GM19193 (cell line): Measurements from ENCODE around the gene GNE.

Experiments used
- POLR2A ChIP-seq: IDR thresholded peaks from 4 replicates; pipeline ENCODE4 v1.6.1; 2011; ENCODE audit not compliant: insufficient read depth, insufficient read length; ENCODE audit errors: extremely low read depth

GNE gene

DNA sequence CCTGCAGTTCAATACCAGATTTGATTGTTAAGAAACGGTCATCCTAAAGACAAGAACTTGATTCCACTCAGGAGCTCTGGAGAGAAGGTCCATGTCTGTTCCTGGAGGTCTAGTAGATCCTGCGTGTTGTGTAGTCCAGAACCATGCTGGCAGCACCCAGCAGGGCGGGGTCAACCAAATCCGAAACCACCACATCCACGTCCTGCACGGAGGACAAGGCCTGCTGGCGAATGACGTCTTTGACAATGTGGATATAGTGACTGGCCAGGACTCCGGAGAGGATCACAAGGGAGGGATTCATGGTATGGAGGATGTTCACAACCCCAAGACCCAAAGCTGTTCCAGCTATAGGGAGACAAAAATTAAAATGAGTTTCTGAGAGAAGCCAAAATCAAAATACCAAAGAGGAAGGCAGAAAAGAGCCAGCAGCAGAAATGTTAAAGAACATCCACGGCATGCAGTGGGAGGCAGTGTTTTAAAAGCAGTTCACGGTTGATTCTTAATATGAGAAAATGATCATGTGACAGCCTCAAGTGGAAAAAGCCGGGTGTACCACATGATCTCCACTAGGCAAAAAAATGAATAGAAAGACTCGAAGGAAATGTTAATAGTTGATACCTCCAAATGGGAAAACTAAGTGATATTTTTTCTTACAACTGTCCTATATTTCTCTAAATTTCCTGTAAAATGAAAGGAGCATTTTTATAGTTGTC lies 40.8 kb downstream of the GNE start:
- TF ChIP-seq POLR2A, result no peak

DNA sequence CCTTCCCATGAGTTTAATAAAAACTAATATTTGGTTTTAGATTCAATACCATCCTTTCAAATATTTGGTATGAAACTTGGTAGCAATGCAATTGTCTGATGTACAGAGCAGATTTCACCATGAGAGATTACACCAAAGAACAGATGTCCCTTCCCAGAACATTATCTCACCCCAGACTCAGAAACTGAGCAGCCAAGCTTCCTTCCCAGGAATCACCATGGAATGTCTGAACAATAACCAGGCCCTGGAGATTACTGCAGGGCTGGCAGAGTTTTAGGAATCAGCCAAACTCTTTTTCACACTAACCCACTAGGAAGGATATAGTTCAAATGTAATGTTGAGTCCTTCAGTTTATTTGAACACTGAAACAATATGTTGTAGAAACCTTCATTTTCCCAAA lies 43.7 kb downstream of the GNE start:
- no peak for TF ChIP-seq POLR2A

DNA sequence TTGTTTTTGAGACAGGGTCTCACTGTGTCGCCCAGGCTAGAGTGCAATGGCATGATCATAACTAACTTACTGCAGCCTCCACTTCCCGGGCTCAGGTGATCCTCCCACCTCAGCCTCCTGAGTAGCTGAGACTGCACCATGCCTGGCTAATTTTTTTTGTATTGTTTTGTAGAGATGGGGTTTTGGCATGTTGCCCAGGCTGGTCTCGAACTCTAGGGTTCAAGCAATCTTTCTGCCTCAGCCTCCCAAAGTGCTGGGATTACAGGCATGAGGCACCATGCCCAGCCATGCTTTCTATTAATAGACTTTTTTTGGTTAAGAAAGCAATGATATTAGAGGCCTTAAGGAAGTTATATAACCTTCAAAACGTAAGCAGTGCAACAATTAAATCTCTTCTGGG lies 44.3 kb downstream of the GNE start:
- no peak for TF ChIP-seq POLR2A

DNA sequence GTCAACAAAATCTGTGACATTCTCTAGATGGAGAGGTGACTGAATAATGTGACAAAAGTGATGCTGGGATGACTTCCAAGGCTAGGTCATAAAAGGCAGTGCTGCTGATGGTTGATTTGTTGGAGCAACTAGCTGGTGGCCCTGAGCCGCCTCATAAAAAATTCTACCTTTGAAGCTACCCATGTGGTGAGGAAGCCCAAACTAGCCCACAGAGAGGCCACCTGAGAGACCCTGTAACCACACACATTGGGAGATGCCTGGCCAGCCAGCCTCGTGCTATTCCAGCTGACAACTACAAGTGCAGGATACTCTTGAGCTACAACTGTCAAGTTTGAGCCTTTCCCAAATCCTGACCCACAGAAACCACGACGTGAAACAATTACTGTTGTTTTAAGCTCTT lies 44.9 kb downstream of the GNE start:
- no peak for TF ChIP-seq POLR2A

DNA sequence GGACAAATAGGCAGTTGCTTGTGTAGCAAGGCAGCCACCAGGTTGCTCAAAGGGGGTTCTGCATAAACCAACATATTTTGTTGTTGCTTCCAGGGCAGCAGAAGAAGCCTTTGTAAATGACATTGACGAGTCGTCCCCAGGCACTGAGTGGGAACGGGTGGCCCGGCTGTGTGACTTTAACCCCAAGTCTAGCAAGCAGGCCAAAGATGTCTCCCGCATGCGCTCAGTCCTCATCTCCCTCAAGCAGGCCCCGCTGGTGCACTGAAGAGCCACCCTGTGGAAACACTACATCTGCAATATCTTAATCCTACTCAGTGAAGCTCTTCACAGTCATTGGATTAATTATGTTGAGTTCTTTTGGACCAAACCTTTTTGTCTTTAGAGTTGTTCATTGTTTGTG lies 46.7 kb downstream of the GNE start:
- no peak for TF ChIP-seq POLR2A

DNA sequence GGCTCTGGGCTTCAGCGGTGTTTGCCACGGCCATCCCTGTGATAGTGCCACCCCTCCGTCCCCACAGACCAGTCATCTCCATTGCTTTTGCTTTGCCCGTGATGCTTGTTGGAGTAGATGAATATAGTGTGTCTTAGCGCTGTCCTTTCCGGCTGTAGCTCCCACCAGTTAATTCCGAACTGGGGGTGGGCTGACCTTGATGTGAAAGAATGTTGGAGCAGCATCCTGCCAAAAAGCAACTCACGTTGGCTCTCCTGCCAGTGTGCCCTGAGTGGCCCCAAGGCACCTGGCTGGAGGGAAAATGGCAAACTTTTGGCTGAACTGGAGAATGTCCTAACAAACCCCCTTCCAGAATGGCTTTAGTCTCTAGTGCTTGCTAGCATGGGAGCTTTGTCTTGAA lies 47.5 kb downstream of the GNE start:
- TF ChIP-seq POLR2A, result no peak

DNA sequence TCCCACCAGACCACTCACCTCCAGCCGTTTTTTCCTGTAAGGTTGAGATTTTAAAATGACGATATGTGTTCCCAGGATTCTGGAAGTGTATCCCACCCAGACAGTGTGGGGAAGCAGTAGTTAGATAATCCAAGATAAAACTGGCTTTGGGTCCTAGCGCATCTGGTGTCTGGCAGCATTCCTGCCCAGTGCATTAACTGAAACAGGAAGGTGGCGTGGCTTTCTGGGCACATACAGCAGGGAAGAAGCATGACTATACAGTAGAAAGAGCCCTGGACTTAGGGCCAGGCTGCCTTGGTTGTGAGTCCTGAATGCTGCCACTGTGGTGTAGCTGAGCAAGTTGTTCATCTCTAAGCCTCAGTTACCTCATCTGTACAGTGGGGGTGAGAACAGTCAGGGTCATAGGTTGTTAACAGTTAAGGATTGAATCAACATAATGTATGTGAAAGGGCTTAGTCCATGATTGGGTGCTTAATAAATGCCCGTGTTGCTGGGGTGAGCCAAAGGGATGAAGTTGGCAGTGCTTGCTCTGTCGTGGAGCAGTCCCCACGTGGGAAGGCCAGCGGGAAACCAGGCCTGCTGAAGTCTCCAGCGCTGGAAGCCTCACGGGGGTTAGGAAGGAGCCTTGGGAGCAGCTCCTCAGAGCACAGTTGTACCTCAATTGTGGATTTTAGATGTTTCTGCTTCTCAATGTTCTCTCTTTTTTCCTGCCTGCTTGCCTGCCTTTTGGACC lies 49.6 kb downstream of the GNE start:
- no peak for TF ChIP-seq POLR2A

DNA sequence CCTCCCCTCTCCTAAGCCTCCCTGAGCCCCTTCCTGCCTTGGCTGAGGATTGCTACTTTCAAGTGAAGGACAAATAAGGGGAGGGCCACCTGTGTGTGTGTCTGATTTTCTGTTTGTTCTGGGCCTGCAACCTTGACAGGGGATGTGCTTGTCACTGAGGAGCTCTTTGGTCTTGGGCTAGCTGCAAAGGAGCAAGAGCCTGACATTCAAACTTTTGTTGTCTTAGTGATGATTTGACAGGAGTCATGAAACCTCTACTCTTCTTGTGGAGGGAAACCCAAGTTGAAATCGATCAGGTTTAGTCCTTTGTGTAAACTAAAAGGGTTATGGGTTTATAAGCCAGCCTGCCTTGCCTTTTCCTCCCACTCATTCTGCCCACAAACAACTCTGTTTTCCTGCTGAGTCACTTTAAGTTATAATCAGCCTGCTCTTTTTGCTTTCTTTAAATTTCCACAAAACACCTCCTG lies 50.7 kb downstream of the GNE start:
- TF ChIP-seq POLR2A, result no peak

DNA sequence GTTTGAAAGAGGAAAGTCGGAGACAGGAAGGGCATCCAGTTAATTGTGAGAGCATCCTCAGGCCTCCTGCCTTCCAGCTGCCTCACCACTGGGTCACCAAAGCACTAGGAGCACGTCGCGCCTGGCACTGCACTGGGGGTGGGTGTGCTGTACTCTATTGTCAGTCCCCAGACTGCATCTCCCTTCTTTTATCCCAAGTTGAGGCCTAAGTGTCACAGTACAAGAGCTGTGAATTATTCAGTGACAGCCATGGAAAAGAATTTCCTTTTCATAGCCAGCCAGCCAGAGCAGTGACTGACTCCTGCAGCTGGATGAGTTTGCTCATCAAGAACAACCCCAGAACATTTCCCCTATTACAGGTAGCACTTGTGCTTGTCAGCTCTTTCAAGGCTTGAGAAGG lies 51.2 kb downstream of the GNE start:
- no peak for TF ChIP-seq POLR2A

DNA sequence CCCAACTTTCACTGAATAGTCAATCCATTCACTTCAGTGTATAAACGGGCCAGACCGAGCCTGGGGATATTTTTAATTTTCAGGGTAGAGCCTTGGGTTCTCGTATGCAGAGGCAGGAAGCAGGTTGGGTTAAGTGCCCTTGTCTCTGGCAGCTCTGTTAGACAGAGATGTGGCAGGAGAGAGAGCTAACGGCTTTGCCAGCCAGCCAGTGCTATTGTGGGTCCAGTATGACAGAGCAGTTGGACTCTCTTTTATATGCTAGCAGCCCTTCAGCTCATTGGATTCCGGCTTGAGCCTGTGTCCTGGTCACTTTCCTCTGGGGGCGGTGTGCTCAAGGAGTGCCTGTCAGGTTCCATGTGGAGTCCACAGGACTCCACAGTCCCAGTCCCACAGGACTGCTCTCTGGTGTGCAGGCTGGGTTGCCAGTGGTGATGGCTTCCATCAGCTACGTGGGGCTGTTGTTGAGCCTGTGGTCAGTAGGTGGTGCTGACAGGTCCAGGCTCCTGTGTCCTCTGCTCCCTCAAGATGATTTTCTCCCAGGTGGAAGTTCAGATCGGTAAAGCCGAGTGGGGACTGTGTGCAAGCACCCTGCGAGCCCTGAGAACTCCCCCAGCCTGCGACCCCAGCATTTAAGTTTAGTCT lies 53.2 kb downstream of the GNE start:
- no peak for TF ChIP-seq POLR2A

DNA sequence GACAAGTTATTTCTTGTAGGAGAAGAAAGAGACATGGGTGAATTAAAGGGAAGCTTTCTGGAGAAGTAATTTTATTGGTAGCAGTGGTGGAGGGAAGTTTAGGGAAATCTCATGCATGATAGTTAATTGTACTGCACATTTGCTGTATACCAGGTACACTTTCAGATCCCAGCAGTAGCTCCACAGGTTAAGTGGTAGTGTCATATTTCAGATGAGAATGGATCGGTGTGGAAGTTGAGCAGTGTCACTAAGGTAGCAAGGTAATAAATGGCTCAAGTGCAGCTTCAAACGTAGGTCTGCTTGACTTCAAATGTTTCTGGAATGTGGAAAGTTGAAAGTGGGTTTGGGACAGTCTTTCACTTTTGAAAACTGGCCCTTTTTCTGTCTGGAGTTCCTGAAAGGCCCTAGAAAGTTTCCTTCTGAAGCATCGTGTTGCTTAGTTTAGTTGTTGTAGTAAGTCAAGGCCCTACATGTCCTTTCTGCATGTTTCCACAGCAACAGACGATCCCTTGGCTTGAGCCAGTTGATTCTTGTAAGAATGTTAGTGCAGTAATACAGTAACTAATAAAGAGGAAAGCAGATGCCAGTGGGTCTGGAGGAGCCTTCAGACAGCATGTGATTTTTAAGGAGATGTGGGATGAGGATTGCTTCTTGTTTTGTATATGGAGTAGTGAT lies 63.8 kb downstream of the GNE start:
- TF ChIP-seq POLR2A, result no peak

DNA sequence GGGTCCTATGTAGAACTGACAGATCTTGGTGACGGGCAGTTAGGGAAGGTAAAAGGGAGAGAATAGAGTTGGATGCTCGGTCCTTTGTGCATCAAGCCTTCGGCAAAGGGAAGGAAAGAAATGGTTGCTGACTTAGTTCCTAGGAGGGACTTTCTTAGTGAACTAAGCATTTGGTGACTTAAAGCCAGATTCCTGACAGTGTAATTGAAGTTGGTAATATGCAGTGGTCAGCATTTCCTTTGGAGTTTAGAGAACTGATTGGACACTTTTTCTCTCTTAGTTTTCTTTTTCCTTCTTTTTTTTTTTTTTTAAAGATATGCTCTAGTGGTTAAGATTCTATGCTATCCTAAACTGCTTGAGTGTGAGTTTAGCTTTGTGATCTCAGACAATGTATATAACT lies 65.2 kb downstream of the GNE start:
- TF ChIP-seq POLR2A, result no peak

DNA sequence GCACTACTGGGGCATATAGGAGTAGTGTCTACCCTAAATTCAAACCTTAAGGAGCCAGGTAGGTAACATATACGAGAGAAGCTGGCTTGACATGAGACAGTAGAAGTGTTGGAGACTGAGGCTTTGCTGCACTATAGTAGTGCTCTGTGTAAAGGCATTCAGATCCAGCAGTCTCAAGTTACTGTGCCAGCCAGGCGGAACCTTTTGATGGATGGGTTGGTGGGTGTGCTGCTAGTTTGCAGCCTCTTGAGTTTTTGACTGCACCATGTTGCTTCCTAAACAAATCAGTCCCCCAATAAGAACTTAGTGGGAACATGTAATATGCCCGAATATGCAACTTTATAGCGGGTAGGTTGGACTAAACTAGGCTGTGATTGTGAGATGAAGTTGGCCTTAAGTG lies 66.1 kb downstream of the GNE start:
- TF ChIP-seq POLR2A, result no peak

DNA sequence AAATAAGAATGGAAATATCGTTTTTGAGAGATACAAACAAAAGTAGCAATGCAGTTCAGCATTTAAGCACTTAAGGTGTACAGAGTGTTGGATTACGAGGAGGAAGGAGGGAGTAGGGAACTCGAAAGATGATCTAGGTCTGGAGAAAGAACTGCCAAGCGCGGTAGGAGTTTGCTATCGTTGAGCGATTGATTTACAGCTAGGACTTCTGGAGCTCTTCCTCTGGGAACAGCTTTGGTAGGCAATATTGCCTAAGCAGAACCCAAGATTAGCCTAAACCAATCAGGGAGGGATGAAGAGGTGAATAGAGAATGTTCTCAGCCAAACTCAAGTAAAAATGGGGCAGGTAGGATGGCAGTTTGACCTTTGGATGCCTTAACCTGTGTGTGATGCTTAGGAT lies 66.6 kb downstream of the GNE start:
- TF ChIP-seq POLR2A, result no peak

DNA sequence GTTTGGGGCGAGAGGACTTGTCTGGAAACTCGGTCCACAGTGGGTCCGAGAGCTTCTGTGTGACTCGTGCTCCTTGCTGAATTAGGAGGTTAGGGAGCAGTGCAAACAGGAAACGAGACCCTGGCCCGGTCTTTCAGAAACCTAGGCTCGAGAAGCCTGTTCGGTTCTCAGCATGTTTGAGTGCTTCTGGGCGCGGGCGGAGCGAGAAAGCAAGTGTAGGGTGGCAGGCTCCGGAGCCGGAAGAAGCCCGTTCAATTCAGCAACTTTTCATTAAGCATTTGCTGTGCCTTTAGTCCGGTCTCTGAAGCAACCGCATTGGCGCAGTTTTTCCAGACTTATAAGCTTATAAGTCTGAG lies 67.0 kb downstream of the GNE start:
- TF ChIP-seq POLR2A, result no peak

DNA sequence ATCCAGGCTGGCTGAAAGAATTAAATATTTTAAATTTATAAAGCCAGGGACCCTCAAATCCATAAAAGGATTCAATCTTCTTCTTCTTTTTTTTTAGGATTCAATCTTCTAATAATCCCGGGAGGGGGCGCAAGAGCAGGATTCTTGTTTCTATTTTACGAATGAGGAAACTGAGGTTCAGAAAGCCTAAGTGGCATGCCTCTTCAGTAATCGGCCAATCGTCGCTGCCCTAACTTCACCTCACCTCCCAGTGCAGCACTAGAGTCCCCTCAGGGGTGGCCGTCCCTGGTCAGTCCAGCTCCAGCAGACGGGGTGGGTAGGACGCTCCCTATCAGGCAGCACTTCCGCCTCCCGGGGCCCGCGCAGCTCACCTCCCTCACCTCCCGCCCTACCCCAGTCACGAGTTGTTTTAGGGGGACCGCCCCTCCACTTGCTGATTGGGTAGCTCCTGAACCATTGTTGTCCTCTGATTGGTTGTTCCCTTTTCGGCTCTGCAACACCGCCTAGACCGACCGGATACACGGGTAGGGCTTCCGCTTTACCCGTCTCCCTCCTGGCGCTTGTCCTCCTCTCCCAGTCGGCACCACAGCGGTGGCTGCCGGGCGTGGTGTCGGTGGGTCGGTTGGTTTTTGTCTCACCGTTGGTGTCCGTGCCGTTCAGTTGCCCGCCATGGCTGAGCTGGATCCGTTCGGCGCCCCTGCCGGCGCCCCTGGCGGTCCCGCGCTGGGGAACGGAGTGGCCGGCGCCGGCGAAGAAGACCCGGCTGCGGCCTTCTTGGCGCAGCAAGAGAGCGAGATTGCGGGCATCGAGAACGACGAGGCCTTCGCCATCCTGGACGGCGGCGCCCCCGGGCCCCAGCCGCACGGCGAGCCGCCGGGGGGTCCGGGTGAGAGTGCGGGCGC lies 67.6 kb downstream of the GNE start, which contains the start of gene CLTA:
CLTA (plus strand) TSS at position 534 of the 902 bp plus-strand sequence; CDS start at position 670, 136 bp downstream.
- TF ChIP-seq POLR2A, result peak; percentile 99
